Measurements from ENCODE around the gene AGPAT2.

The AGPAT2 gene

GRCh38 chr9:136673088-136673974 is 13.9 kb downstream of the AGPAT2 start:
- DNase-seq (ENCODE audit: low spot score) = no peak

- DNase-seq (ENCODE audit: low spot score) = no peak
Measured at GRCh38 chr9:136672431-136673087, 14.7 kb downstream of the AGPAT2 start.

GRCh38 chr9:136671646-136672430 is 15.4 kb downstream of the AGPAT2 start:
- DNase-seq (ENCODE audit: low spot score) = peak; percentile 64

GRCh38 chr9:136671254-136671614 is 16.0 kb downstream of the AGPAT2 start:
- DNase-seq (ENCODE audit: low spot score) = no peak

GRCh38 chr9:136670576-136671253 is 16.5 kb downstream of the AGPAT2 start:
- DNase-seq (ENCODE audit: low spot score) = no peak

GRCh38 chr9:136669791-136670464 is 17.3 kb downstream of the AGPAT2 start:
- no peak for DNase-seq (ENCODE audit: low spot score)

- DNase-seq (ENCODE audit: low spot score) = peak; percentile 37
Measured at GRCh38 chr9:136668983-136669790, 18.1 kb downstream of the AGPAT2 start.

- DNase-seq (ENCODE audit: low spot score) = no peak
Measured at GRCh38 chr9:136667940-136668760, 19.1 kb downstream of the AGPAT2 start.

- no peak for DNase-seq (ENCODE audit: low spot score)
Measured at GRCh38 chr9:136667214-136667939, 19.9 kb downstream of the AGPAT2 start.

- DNase-seq (ENCODE audit: low spot score) = peak; percentile 50
Measured at GRCh38 chr9:136666372-136667213, 20.7 kb downstream of the AGPAT2 start.

- peak; percentile 61 for DNase-seq (ENCODE audit: low spot score)
Measured at GRCh38 chr9:136665704-136666371, 21.4 kb downstream of the AGPAT2 start.

GRCh38 chr9:136665111-136665703 is 22.1 kb downstream of the AGPAT2 start:
- peak; percentile 55 for DNase-seq (ENCODE audit: low spot score)

- no peak for DNase-seq (ENCODE audit: low spot score)
Measured at GRCh38 chr9:136664000-136664915, 23.0 kb downstream of the AGPAT2 start.

GRCh38 chr9:136662656-136663581 is 24.3 kb downstream of the AGPAT2 start, which contains the start of gene EGFL7:
Gene EGFL7 (plus strand): TSS chr9:136662916. CDS start chr9:136668283, 5,367 bp downstream.
- no peak for DNase-seq (ENCODE audit: low spot score)

- DNase-seq (ENCODE audit: low spot score) = no peak
Measured at GRCh38 chr9:136662326-136662655, 25.0 kb downstream of the AGPAT2 start.

Data from AG08395 (cell line).